ENCODE results near the gene ATF7IP2. TPM values are rescaled to one million over a fixed set of nuclear protein-coding genes. Genes with fewer than 3 reads are reported as not detected.

ATF7IP2 gene
- total and polyA plus RNA-seq, 2 donors (not counting 1 experiment from before 2014, with no cell fraction given), result 0.89 to 1.2 TPM

- Histone ChIP-seq H3K9ac (ENCODE audit: insufficient read depth, low read length) (no peak overlapping the region), H3K4me2 (ENCODE audit: extremely low read depth, insufficient read depth, low read length) (no peak overlapping the region), H2AFZ (ENCODE audit: low read length) (no peak overlapping the region), H3K79me2 (ENCODE audit: control insufficient read depth, insufficient read depth, low read length) (no peaks in the 10 kb centered on the region), H4K20me1 (ENCODE audit: control insufficient read depth, extremely low read depth, insufficient read depth, low read length) (no peaks in the 10 kb centered on the region), H3K4me3 (replicated peaks in 1 of 4; ENCODE audit: control extremely low read depth in 1 of 4, insufficient read depth in 1 of 4, low read depth in 3 of 4, low read length in 4 of 4) (no peak overlapping the region), H3K4me1 (ENCODE audit: control insufficient read depth, extremely low read depth, insufficient read depth, low read length) (no peaks in the 10 kb centered on the region), H3K36me3 (ENCODE audit: control insufficient read depth, insufficient read depth, low read length) (no peaks in the 10 kb centered on the region), H3K27ac (ENCODE audit: insufficient read depth, low read length) (no peak overlapping the region), H3K9me3 (ENCODE audit: control insufficient read depth, insufficient read depth, low read depth, low read length) (no peaks in the 10 kb centered on the region), H3K27me3 (ENCODE audit: control insufficient read depth, insufficient read depth, low read length) (no peaks in the 10 kb centered on the region)
- no peak for TF ChIP-seq EZH2 (IDR thresholded peaks at IDR 0.05; ENCODE audit: low read length, missing control alignments)
- no peak for TF ChIP-seq CTCF (conservative IDR thresholded peaks at IDR 0.05 in 1 of 2, IDR thresholded peaks at IDR 0.05 in 1 of 2; ENCODE audit: low read depth in 1 of 2, low read length in 2 of 2)
- DNase-seq (ENCODE audit: low read depth in 2 of 2), result no peak
Measured at GRCh38 chr16:10519929-10520868, 134.3 kb downstream of the ATF7IP2 start.

- no peak overlapping the region for H3K4me2 ChIP-seq (ENCODE audit: extremely low read depth, insufficient read depth, low read length)
- no peak overlapping the region for H2AFZ ChIP-seq (ENCODE audit: low read length)
- DNase-seq (ENCODE audit: low read depth in 2 of 2), result no peak
- H3K4me3 ChIP-seq (replicated peaks in 1 of 4; ENCODE audit: control extremely low read depth in 1 of 4, insufficient read depth in 1 of 4, low read depth in 3 of 4, low read length in 4 of 4), result no peak overlapping the region
- no peaks in the 10 kb centered on the region for H3K4me1 ChIP-seq (ENCODE audit: control insufficient read depth, extremely low read depth, insufficient read depth, low read length)
- no peak for TF ChIP-seq CTCF (conservative IDR thresholded peaks at IDR 0.05 in 1 of 2, IDR thresholded peaks at IDR 0.05 in 1 of 2; ENCODE audit: low read depth in 1 of 2, low read length in 2 of 2)
- H3K9me3 ChIP-seq (ENCODE audit: control insufficient read depth, insufficient read depth, low read depth, low read length), result no peaks in the 10 kb centered on the region
- H3K79me2 ChIP-seq (ENCODE audit: control insufficient read depth, insufficient read depth, low read length), result no peaks in the 10 kb centered on the region
- no peak overlapping the region for H3K27ac ChIP-seq (ENCODE audit: insufficient read depth, low read length)
- no peaks in the 10 kb centered on the region for H3K27me3 ChIP-seq (ENCODE audit: control insufficient read depth, insufficient read depth, low read length)
- H3K36me3 ChIP-seq (ENCODE audit: control insufficient read depth, insufficient read depth, low read length), result no peaks in the 10 kb centered on the region
- no peaks in the 10 kb centered on the region for H4K20me1 ChIP-seq (ENCODE audit: control insufficient read depth, extremely low read depth, insufficient read depth, low read length)
- no peak overlapping the region for H3K9ac ChIP-seq (ENCODE audit: insufficient read depth, low read length)
Measured at GRCh38 chr16:10520869-10521578, 135.2 kb downstream of the ATF7IP2 start.

- Histone ChIP-seq H4K20me1 (ENCODE audit: control insufficient read depth, extremely low read depth, insufficient read depth, low read length) (no peaks in the 10 kb centered on the region), H2AFZ (ENCODE audit: low read length) (no peak overlapping the region), H3K9ac (ENCODE audit: insufficient read depth, low read length) (no peak overlapping the region), H3K36me3 (ENCODE audit: control insufficient read depth, insufficient read depth, low read length) (no peaks in the 10 kb centered on the region), H3K4me2 (ENCODE audit: extremely low read depth, insufficient read depth, low read length) (no peak overlapping the region), H3K9me3 (ENCODE audit: control insufficient read depth, insufficient read depth, low read depth, low read length) (no peaks in the 10 kb centered on the region), H3K79me2 (ENCODE audit: control insufficient read depth, insufficient read depth, low read length) (no peaks in the 10 kb centered on the region), H3K4me3 (replicated peaks in 1 of 4; ENCODE audit: control extremely low read depth in 1 of 4, insufficient read depth in 1 of 4, low read depth in 3 of 4, low read length in 4 of 4) (no peak overlapping the region), H3K4me1 (ENCODE audit: control insufficient read depth, extremely low read depth, insufficient read depth, low read length) (no peaks in the 10 kb centered on the region), H3K27ac (ENCODE audit: insufficient read depth, low read length) (no peak overlapping the region), H3K27me3 (ENCODE audit: control insufficient read depth, insufficient read depth, low read length) (no peaks in the 10 kb centered on the region)
- peak; percentile 70 to 83 for TF ChIP-seq CTCF (conservative IDR thresholded peaks at IDR 0.05 in 1 of 2, IDR thresholded peaks at IDR 0.05 in 1 of 2; ENCODE audit: low read depth in 1 of 2, low read length in 2 of 2)
- no peak for TF ChIP-seq EZH2 (IDR thresholded peaks at IDR 0.05; ENCODE audit: low read length, missing control alignments)
- DNase-seq (ENCODE audit: low read depth in 2 of 2), result peak; percentile 45 to 67
Measured at GRCh38 chr16:10521681-10522274, 135.9 kb downstream of the ATF7IP2 start.
